Progenitor cell of endocrine pancreas (in vitro differentiated cells): ENCODE results near the gene YLPM1. TPM values are rescaled to one million over a fixed set of nuclear protein-coding genes. Genes with fewer than 3 reads are reported as not detected.

Source experiments
- DNase-seq: peaks from one replicate; pipeline ENCODE4 v3.0.0; 2021; ENCODE audit warnings: low spot score; ENCODE audit not compliant: unreplicated experiment
- H3K27ac Mint-ChIP-seq: 2 replicates; pipeline ENCODE4 v1.8.0; 2021; ENCODE audit warnings: mild to moderate bottlenecking, moderate library complexity, mixed read lengths
- H3K27me3 Mint-ChIP-seq: 2 replicates; pipeline ENCODE4 v1.8.0; 2021; ENCODE audit warnings: mixed read lengths
- H3K36me3 Mint-ChIP-seq: 2 replicates; pipeline ENCODE4 v1.8.0; 2022; ENCODE audit warnings: mixed read lengths; ENCODE audit not compliant: insufficient read depth
- H3K4me1 Mint-ChIP-seq: 2 replicates; pipeline ENCODE4 v1.8.0; 2021; ENCODE audit warnings: low read depth, mixed read lengths
- H3K4me3 Mint-ChIP-seq: 2 replicates; pipeline ENCODE4 v1.8.0; 2021; ENCODE audit warnings: low read depth, mild to moderate bottlenecking, moderate library complexity, mixed read lengths
- H3K9me3 Mint-ChIP-seq: 2 replicates; pipeline ENCODE4 v1.8.0; 2021; ENCODE audit warnings: low read depth, mixed read lengths
- CTCF ChIP-seq: fragments of 200-600 bp; sonication (generic); IDR thresholded peaks from one replicate; pipeline ENCODE4 v1.5.0; 2021; ENCODE audit warnings: antibody characterized with exemption, mild to moderate bottlenecking; ENCODE audit not compliant: unreplicated experiment
- total RNA-seq: library from RNA; stranded (reverse); gene quantifications from 2 replicates; pipeline ENCODE4 v1.2.1, GENCODE V29; 2021

YLPM1 gene
- total RNA-seq, 1 donor from 2014 or later: 119 TPM

DNA sequence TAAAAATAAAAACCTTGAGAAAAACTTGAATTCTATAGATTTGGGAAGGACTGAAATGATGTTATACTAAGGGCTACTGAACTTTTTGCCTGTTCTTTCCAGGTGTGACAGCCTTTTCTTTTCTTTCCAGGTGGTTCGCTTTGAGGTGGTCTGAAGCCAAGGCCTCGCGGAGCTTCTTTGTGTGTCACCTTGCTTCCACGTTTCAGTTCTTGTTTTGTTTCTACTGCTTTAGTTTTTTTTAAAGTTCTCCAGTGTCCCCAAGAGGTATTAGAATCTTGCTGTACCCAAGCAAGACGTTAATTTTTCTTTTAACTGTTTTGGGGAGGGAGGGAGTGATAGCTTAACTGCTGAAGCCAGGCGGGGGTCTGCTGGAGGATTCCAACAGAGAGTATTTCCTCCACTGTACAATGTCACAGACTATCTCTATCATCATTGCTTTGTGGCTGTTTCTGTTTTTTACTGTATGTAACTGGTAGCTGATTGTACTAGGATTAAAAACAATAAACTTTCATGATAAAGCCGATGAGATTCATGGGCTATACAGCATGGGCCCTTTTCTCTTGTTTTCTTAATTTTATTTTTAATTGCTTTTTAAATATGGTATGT, 72.6 kb downstream of the YLPM1 start:
- H3K9me3 Mint-ChIP-seq: no peaks in the 10 kb centered on the region
- DNase-seq: no peak
- peaks cover 9% of the 10 kb centered on the region for H3K4me1 Mint-ChIP-seq
- peak overlapping the region; percentile 35 for H3K27ac Mint-ChIP-seq
- no peak overlapping the region for H3K4me3 Mint-ChIP-seq
- no peak for TF ChIP-seq CTCF
- peaks cover 10% of the 10 kb centered on the region for H3K36me3 Mint-ChIP-seq
- H3K27me3 Mint-ChIP-seq: no peaks in the 10 kb centered on the region

DNA sequence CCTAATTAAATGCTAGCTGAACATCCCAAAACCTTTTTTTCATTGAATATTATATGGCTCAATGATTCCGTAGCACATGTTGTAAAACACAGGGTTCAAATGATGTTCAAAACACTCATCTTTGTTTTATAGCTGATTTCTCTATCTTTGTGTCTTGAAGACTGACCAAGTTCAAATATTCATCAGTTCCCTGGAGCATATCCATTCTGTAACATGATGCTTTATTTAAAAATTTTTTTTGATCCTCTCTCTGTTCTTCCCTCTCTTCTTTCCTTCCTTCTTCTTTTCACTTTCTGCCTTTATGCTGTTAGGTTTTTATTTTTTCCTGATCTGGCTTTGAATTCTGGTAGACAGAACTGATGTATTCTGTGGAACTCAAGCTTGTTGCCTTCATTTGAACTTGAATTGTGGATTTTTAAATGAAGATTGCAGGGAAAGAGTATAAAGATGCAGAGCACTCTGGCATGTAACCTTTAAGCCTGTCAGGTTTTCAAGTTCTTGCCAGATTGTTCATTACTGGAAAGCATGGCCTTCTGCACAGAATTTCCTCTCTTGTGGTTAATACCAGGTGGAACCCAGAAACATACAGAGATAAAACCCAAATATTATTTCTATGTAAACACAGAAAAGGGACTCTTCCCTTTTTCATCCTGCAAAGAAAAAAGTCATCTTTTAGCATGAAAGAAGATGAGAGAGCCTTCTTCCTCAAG, 73.3 kb downstream of the YLPM1 start:
- TF ChIP-seq CTCF: no peak
- H3K27ac Mint-ChIP-seq: peak overlapping the region; percentile 51
- H3K36me3 Mint-ChIP-seq: peaks cover 8% of the 10 kb centered on the region
- H3K4me1 Mint-ChIP-seq: peaks cover 10% of the 10 kb centered on the region
- no peaks in the 10 kb centered on the region for H3K27me3 Mint-ChIP-seq
- no peaks in the 10 kb centered on the region for H3K9me3 Mint-ChIP-seq
- no peak overlapping the region for H3K4me3 Mint-ChIP-seq
- DNase-seq: no peak

GRCh38 chr14:74838166-74838565, 75.0 kb downstream of the YLPM1 start:
- Mint-ChIP-seq H3K27me3 (no peaks in the 10 kb centered on the region), H3K4me3 (no peak overlapping the region), H3K9me3 (no peaks in the 10 kb centered on the region), H3K27ac (no peak overlapping the region), H3K36me3 (peaks cover 10% of the 10 kb centered on the region), H3K4me1 (peaks cover 13% of the 10 kb centered on the region)
- no peak for DNase-seq
- no peak for TF ChIP-seq CTCF

DNA sequence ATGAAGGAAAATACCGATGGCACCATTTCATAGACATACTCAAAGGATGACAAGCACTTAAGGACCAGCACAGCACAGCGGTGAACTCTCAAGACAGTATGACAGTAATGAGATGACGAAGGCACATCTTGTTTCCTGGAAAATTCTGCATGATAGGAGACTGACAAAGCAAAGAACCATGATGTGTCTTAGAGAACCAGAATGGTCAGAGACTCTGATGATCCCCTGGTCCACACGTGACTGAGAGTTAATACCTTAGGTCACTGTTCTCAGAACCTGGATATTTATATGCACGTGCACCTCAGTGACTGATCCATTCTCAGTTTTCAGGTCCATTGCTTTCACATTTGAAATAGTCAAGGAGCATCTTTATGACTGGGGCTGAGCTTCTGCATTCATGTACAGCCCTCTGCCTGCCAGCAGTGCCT, 77.5 kb downstream of the YLPM1 start:
- H3K36me3 Mint-ChIP-seq: peaks cover 10% of the 10 kb centered on the region
- TF ChIP-seq CTCF: no peak
- H3K27ac Mint-ChIP-seq: no peak overlapping the region
- no peaks in the 10 kb centered on the region for H3K27me3 Mint-ChIP-seq
- peaks cover 14% of the 10 kb centered on the region for H3K4me1 Mint-ChIP-seq
- H3K4me3 Mint-ChIP-seq: no peak overlapping the region
- H3K9me3 Mint-ChIP-seq: no peaks in the 10 kb centered on the region
- no peak for DNase-seq

DNA sequence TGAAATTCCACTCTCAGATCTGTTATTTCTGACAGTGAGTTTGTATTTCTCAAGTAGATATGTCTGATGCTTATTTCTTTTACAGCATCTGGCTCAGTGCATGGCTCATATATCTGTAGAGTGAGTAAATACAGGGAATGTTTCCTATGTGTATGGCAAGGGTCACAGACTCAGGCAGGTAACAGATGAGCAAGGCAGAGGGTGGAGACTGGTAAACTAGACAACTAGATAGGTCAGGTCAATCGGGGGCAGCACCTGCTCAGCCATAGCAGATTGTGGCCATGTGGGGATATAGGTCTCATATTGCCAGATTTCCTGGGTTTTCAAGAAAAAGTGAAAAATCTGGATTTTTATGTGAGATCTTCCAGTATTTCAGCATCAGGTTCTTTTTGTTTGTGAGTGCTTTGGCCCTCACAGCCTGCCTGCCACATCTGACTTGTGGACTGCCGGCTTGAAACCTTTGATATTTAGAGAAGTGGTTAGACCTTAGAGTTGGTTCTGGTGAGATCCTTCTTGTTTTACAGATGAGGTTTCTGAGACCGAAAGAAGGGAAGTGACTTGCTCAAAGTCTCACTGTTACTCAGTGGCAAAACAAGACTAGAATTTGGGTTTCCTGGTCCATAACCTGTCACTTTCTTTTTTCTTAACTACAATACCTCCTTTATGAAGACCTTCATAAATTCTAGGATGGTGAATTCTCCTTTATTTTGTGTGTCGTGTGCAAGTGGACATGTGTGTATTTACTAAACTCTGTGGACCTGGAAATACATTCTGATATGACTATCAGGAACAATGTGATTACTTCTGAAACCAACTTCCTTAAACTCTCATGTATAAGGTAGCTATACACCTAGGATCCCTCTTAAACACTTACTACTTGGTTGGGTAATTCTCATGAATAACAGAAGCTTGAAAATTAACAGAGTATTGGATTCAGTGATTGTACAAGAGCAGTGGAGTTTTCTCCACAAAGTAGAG, 78.4 kb downstream of the YLPM1 start:
- no peak for DNase-seq
- peaks cover 21% of the 10 kb centered on the region for H3K4me1 Mint-ChIP-seq
- no peak for TF ChIP-seq CTCF
- peaks cover 8% of the 10 kb centered on the region for H3K36me3 Mint-ChIP-seq
- no peak overlapping the region for H3K4me3 Mint-ChIP-seq
- no peaks in the 10 kb centered on the region for H3K9me3 Mint-ChIP-seq
- peak overlapping the region; percentile 26 for H3K27ac Mint-ChIP-seq
- H3K27me3 Mint-ChIP-seq: no peaks in the 10 kb centered on the region
